GM18873 (cell line): Measurements from ENCODE around the gene AUTS2.
A peak's percentile ranks its signal among the peaks of the same experiment; 100 is the strongest.

Experiments used
- ATAC-seq: cut with Tn5 transposase; IDR thresholded peaks from one replicate; pipeline ENCODE4 v1.9.1; 2021; ENCODE audit warnings: mild to moderate bottlenecking, moderate library complexity, moderate number of reproducible peaks; ENCODE audit not compliant: unreplicated experiment, low FRiP score

Gene AUTS2

GRCh38 chr7:69599286-69599954, 1.1 kb downstream of the AUTS2 start:
- ATAC-seq = no peak

- ATAC-seq = no peak
Observed at GRCh38 chr7:69599955-69600709, 1.9 kb downstream of the AUTS2 start.

- no peak for ATAC-seq
Observed at GRCh38 chr7:69600710-69601519, 2.6 kb downstream of the AUTS2 start.

GRCh38 chr7:69602522-69602921, 4.2 kb downstream of the AUTS2 start:
- no peak for ATAC-seq

GRCh38 chr7:69603351-69603750, 5.1 kb downstream of the AUTS2 start:
- no peak for ATAC-seq

GRCh38 chr7:69603937-69604494, 5.7 kb downstream of the AUTS2 start:
- peak; percentile 75 for ATAC-seq

- ATAC-seq = no peak
Observed at GRCh38 chr7:69605070-69605469, 6.8 kb downstream of the AUTS2 start.

- no peak for ATAC-seq
Observed at GRCh38 chr7:69605546-69605945, 7.3 kb downstream of the AUTS2 start.

- ATAC-seq = no peak
Observed at GRCh38 chr7:69608049-69608448, 9.8 kb downstream of the AUTS2 start.

- no peak for ATAC-seq
Observed at GRCh38 chr7:69608878-69609277, 10.6 kb downstream of the AUTS2 start.

- ATAC-seq = no peak
Observed at GRCh38 chr7:69609541-69610373, 11.5 kb downstream of the AUTS2 start.

- ATAC-seq = no peak
Observed at GRCh38 chr7:69610374-69611084, 12.3 kb downstream of the AUTS2 start.

- ATAC-seq = no peak
Observed at GRCh38 chr7:69612981-69613380, 14.7 kb downstream of the AUTS2 start.

GRCh38 chr7:69613846-69614245, 15.6 kb downstream of the AUTS2 start:
- no peak for ATAC-seq

- ATAC-seq = no peak
Observed at GRCh38 chr7:69615685-69616084, 17.4 kb downstream of the AUTS2 start.

- ATAC-seq = no peak
Observed at GRCh38 chr7:69617364-69617763, 19.1 kb downstream of the AUTS2 start.

- no peak for ATAC-seq
Observed at GRCh38 chr7:69619054-69619453, 20.8 kb downstream of the AUTS2 start.

GRCh38 chr7:69619635-69620034, 21.4 kb downstream of the AUTS2 start:
- no peak for ATAC-seq

- no peak for ATAC-seq
Observed at GRCh38 chr7:69620063-69620462, 21.8 kb downstream of the AUTS2 start.
